SU-DHL-6 (cell line): Measurements from ENCODE around the gene PAQR6.

Source experiments
- H2AFZ ChIP-seq: fragments of 200-600 bp; sonication (generic); 2 replicates; pipeline ENCODE4 v1.6.1; 2014; ENCODE audit warnings: low read depth, mild to moderate bottlenecking, moderate library complexity, mixed read lengths, antibody characterized with exemption, low read length; ENCODE audit not compliant: severe bottlenecking
- H3F3A ChIP-seq: fragments of 200-600 bp; shearing (Covaris generic); 2 replicates; pipeline ENCODE4 v1.6.0; 2016; ENCODE audit warnings: antibody characterized with exemption, mild to moderate bottlenecking; ENCODE audit not compliant: insufficient read depth
- H3K27ac ChIP-seq: fragments of 200-600 bp; sonication (generic); 2 replicates; pipeline ENCODE4 v1.5.1; 2016; ENCODE audit warnings: low read depth, mild to moderate bottlenecking, low read length, moderate library complexity, mixed read lengths
- H3K27me3 ChIP-seq: fragments of 200-600 bp; sonication (generic), shearing (Covaris generic); 2 replicates; pipeline ENCODE4 v1.6.0; 2014; ENCODE audit warnings: mild to moderate bottlenecking, low read length
- H3K36me3 ChIP-seq: fragments of 200-600 bp; sonication (generic); 2 replicates; pipeline ENCODE4 v1.6.1; 2014; ENCODE audit warnings: mild to moderate bottlenecking, low read length, mixed read lengths
- H3K4me2 ChIP-seq: fragments of 300-600, 200-600 bp; shearing (Covaris generic), sonication (generic); 2 replicates; pipeline ENCODE4 v1.6.0; 2014; ENCODE audit warnings: low read length, low read depth, mild to moderate bottlenecking; ENCODE audit not compliant: poor library complexity, severe bottlenecking
- H3K4me3 ChIP-seq: fragments of 200-600 bp; sonication (generic); 2 replicates; pipeline ENCODE4 v1.5.1; 2014; ENCODE audit warnings: antibody characterized with exemption, low read length, mild to moderate bottlenecking, mixed read lengths; ENCODE audit not compliant: insufficient read depth, poor library complexity, severe bottlenecking
- H3K79me2 ChIP-seq: fragments of 200-600 bp; sonication (generic); 2 replicates; pipeline ENCODE4 v1.6.1; 2014; ENCODE audit warnings: mild to moderate bottlenecking, low read length, moderate library complexity; ENCODE audit not compliant: insufficient read depth
- H3K9ac ChIP-seq: fragments of 200-600 bp; sonication (generic); 2 replicates; pipeline ENCODE4 v1.7.0; 2014; ENCODE audit warnings: mild to moderate bottlenecking, low read length
- H3K9me2 ChIP-seq: fragments of 200-600 bp; sonication (generic); replicated peaks from 2 replicates; pipeline ENCODE4 v1.6.1; 2014; ENCODE audit warnings: low read length; ENCODE audit not compliant: insufficient read depth
- H3K9me3 ChIP-seq: fragments of 200-600 bp; sonication (generic); 2 replicates; pipeline ENCODE4 v1.6.1; 2014; ENCODE audit warnings: low read length, mixed read lengths; ENCODE audit not compliant: insufficient read depth
- H4K20me1 ChIP-seq: fragments of 200-600 bp; sonication (generic); 2 replicates; pipeline ENCODE4 v1.6.1; 2014; ENCODE audit warnings: low read depth, mild to moderate bottlenecking, antibody characterized with exemption, low read length, moderate library complexity, mixed read lengths
- EZH2phosphoT487 ChIP-seq: fragments of 200-600 bp; sonication (generic), shearing (Covaris generic); conservative IDR thresholded peaks from 2 replicates; pipeline ENCODE4 v1.6.1; 2018; ENCODE audit warnings: mild to moderate bottlenecking, antibody characterized with exemption, low read length, moderate library complexity, mixed read lengths
- TF ChIP-seq, protein P1 (sequence below): fragments of 200-600 bp; sonication (generic); IDR thresholded peaks from one replicate; pipeline ENCODE4 v1.5.1; 2017; ENCODE audit warnings: antibody characterized with exemption, mild to moderate bottlenecking, low read length, moderate library complexity; ENCODE audit not compliant: insufficient read depth, poor library complexity, severe bottlenecking

PAQR6 gene

DNA sequence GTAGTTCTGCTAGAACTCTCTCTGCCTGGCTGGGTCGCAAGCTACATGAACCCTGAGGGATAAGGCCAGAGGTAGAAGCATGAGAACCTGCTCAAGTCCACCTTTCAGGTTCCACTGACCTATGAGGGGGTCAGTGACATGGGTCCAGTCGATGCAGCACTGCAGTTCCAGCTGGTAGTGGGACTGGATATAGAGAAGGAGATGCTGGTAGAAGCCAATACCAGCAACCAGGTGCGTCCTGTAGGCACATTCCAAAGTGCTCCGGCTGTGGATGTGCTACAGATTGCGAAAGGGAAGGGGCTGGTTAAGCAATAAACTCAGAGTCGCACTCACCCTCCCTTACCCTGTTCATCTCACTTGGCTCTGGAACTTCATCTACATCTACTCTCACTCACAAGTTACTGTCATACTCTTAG lies 29.1 kb upstream of the PAQR6 start:
- no peak for TF ChIP-seq EZH2phosphoT487
- TF ChIP-seq, protein P1, sequence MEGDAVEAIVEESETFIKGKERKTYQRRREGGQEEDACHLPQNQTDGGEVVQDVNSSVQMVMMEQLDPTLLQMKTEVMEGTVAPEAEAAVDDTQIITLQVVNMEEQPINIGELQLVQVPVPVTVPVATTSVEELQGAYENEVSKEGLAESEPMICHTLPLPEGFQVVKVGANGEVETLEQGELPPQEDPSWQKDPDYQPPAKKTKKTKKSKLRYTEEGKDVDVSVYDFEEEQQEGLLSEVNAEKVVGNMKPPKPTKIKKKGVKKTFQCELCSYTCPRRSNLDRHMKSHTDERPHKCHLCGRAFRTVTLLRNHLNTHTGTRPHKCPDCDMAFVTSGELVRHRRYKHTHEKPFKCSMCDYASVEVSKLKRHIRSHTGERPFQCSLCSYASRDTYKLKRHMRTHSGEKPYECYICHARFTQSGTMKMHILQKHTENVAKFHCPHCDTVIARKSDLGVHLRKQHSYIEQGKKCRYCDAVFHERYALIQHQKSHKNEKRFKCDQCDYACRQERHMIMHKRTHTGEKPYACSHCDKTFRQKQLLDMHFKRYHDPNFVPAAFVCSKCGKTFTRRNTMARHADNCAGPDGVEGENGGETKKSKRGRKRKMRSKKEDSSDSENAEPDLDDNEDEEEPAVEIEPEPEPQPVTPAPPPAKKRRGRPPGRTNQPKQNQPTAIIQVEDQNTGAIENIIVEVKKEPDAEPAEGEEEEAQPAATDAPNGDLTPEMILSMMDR: no peak
- Histone ChIP-seq H2AFZ (no peak overlapping the region), H4K20me1 (no peaks in the 10 kb centered on the region), H3K36me3 (peaks cover 30% of the 10 kb centered on the region), H3K27me3 (no peaks in the 10 kb centered on the region), H3K9ac (no peak overlapping the region), H3K4me3 (no peak overlapping the region), H3F3A (0 out of 2 replicates have a peak, but pooled peaks cover 5% of the 10 kb centered on the region), H3K27ac (no peak overlapping the region), H3K9me2 (no peaks in the 10 kb centered on the region), H3K79me2 (peaks cover 39% of the 10 kb centered on the region), H3K4me2 (no peak overlapping the region), H3K9me3 (no peaks in the 10 kb centered on the region)

DNA sequence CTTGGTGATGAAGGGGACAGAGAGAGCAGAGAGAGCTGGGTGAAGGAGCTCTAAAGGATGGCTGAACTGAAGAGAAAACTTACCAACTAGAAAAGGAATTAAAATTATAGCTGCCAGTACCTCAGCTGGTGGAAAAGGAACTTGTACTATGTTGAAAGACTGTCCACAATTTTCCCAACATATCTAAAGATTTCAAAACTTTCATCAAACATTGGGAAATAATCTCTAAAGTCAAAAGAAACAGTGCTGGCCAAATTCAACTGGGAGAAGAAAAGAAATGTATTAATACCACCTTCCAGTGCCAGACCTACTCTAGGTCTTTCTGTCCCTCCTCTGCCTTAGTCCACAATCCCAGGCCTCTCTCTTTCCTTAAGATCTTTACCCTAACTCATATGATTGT lies 28.7 kb upstream of the PAQR6 start:
- H3K9me3 ChIP-seq: no peaks in the 10 kb centered on the region
- no peak for TF ChIP-seq EZH2phosphoT487
- TF ChIP-seq, protein P1: no peak
- H3F3A ChIP-seq: 0 out of 2 replicates have a peak, but pooled peaks cover 6% of the 10 kb centered on the region
- peaks cover 34% of the 10 kb centered on the region for H3K79me2 ChIP-seq
- H4K20me1 ChIP-seq: no peaks in the 10 kb centered on the region
- H3K9me2 ChIP-seq: no peaks in the 10 kb centered on the region
- H3K27ac ChIP-seq: no peak overlapping the region
- no peak overlapping the region for H3K4me2 ChIP-seq
- H2AFZ ChIP-seq: no peak overlapping the region
- H3K4me3 ChIP-seq: no peak overlapping the region
- H3K36me3 ChIP-seq: peaks cover 30% of the 10 kb centered on the region
- H3K27me3 ChIP-seq: no peaks in the 10 kb centered on the region
- H3K9ac ChIP-seq: no peak overlapping the region

DNA sequence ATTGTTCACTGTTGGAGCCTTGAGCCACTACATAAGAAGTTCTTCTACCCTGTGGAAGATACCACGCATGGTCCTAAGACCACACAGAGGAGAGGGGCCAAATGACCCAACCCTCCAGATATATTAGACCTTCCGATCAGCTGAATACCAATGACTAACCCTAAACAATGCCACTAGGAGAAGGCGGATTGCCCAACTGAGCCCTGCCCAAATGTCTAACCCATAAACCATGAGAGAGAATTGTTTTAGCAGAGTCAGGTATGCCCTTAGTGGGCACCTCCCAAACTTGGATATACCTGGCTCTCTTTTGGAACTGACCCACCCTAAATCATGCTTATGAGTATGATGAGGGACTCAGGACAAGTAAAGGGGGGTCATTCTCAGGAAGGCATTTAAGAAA lies 22.5 kb upstream of the PAQR6 start:
- Histone ChIP-seq H4K20me1 (no peaks in the 10 kb centered on the region), H3K79me2 (no peaks in the 10 kb centered on the region), H3K4me3 (no peak overlapping the region), H3K27me3 (no peaks in the 10 kb centered on the region), H3K4me2 (no peak overlapping the region), H3K9me2 (no peaks in the 10 kb centered on the region), H2AFZ (no peak overlapping the region), H3K27ac (no peak overlapping the region), H3K9me3 (no peaks in the 10 kb centered on the region), H3K36me3 (peaks cover 28% of the 10 kb centered on the region), H3K9ac (no peak overlapping the region), H3F3A (0 out of 2 replicates have a peak, but pooled peaks cover 3% of the 10 kb centered on the region)
- no peak for TF ChIP-seq EZH2phosphoT487
- TF ChIP-seq, protein P1: no peak
